ENCODE results near the gene SIM1. TPM values are rescaled to one million over a fixed set of nuclear protein-coding genes. Genes with fewer than 3 reads are reported as not detected.
A peak's percentile ranks its signal among the peaks of the same experiment; 100 is the strongest.

Gene SIM1
- total RNA-seq, 2 donors from 2014 or later: not detected

DNA sequence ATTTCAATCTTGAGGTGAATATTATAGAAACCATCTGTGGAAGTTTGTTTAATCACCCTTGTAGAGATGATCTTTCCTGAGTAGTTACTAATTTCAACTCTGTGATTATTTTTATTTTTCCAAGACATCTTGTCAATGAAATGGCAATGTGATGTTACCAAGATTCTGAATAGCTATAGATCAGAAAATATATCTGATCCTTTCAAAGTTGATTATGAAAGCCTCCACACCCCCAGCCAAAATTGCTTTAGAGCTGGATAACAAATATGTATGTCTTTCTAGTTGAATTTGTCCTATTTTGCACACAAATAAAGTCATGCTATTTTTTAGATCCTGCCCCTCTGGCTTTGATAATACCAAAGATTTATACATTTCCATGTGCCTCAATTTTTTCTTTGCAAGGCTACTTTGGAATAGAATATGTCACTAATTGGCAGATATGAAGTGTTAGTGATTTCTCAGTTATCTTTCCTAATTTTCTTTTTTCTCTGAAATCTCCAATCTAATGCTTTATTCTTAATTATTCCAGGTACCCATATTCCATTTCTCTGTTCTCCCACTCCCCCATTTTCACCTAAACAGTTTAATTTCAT, 5.0 kb downstream of the SIM1 start:
- TF ChIP-seq, protein P1, sequence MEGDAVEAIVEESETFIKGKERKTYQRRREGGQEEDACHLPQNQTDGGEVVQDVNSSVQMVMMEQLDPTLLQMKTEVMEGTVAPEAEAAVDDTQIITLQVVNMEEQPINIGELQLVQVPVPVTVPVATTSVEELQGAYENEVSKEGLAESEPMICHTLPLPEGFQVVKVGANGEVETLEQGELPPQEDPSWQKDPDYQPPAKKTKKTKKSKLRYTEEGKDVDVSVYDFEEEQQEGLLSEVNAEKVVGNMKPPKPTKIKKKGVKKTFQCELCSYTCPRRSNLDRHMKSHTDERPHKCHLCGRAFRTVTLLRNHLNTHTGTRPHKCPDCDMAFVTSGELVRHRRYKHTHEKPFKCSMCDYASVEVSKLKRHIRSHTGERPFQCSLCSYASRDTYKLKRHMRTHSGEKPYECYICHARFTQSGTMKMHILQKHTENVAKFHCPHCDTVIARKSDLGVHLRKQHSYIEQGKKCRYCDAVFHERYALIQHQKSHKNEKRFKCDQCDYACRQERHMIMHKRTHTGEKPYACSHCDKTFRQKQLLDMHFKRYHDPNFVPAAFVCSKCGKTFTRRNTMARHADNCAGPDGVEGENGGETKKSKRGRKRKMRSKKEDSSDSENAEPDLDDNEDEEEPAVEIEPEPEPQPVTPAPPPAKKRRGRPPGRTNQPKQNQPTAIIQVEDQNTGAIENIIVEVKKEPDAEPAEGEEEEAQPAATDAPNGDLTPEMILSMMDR (IDR thresholded peaks at IDR 0.05): no peak
- H3K4me3 ChIP-seq: no peak overlapping the region
- no peaks in the 10 kb centered on the region for H3K9me3 ChIP-seq
- ATAC-seq (ENCODE audit: insufficient number of reproducible peaks, low FRiP score, low read depth): no peak
- H3K36me3 ChIP-seq: no peaks in the 10 kb centered on the region
- peaks cover 90% of the 10 kb centered on the region for H3K27me3 ChIP-seq (replicated peaks; ENCODE audit: insufficient read depth)
- H3K27ac ChIP-seq: no peak overlapping the region
- no peak for DNase-seq (ENCODE audit: low spot score)
- H3K4me1 ChIP-seq (ENCODE audit: control insufficient read depth in 1 of 2, low read depth in 2 of 2): peaks cover 0 to 14% of the 10 kb centered on the region in 2 donors

DNA sequence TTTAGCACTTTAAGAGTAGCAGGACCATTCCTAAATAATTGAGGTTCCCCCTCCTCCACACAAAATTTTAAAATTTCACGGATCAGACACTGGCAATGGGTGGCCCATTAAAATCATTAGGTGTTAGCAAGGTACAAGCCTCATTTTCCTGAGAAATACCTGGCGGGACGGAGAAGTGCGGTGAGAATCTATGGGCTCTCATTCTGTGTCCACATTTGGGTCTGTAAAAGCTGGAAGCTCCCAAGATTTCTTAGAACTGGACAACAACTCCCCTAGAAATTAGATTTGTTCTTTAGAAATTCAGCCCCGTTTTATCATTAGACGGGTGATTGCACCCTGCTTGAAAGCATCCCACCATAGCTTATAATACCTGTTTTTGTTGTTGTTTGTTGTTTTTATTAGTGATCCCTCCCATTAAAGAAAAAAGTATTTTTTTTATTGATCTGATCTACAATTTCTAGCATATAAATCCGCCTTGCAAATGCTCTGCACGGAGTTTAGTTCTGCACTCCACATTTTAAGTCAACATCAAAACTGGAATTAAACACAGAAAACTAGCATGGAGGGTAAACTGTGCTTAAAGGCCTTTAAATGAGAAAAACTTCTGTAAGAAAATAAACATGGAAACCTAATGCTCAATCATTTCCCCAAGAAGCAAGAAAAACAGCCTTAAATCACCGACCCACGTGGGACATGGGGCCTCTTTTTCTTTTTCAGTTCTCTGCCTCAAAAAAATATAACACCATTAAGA, 5.7 kb downstream of the SIM1 start:
- Histone ChIP-seq H3K9me3 (no peaks in the 10 kb centered on the region), H3K4me3 (no peak overlapping the region), H3K27me3 (replicated peaks; ENCODE audit: insufficient read depth) (peaks cover 90% of the 10 kb centered on the region), H3K36me3 (no peaks in the 10 kb centered on the region), H3K27ac (no peak overlapping the region), H3K4me1 (ENCODE audit: control insufficient read depth in 1 of 2, low read depth in 2 of 2) (peaks cover 0 to 8% of the 10 kb centered on the region in 2 donors)
- DNase-seq (ENCODE audit: low spot score) (no peak), ATAC-seq (ENCODE audit: insufficient number of reproducible peaks, low FRiP score, low read depth) (no peak)
- TF ChIP-seq, protein P1 (IDR thresholded peaks at IDR 0.05): no peak

DNA sequence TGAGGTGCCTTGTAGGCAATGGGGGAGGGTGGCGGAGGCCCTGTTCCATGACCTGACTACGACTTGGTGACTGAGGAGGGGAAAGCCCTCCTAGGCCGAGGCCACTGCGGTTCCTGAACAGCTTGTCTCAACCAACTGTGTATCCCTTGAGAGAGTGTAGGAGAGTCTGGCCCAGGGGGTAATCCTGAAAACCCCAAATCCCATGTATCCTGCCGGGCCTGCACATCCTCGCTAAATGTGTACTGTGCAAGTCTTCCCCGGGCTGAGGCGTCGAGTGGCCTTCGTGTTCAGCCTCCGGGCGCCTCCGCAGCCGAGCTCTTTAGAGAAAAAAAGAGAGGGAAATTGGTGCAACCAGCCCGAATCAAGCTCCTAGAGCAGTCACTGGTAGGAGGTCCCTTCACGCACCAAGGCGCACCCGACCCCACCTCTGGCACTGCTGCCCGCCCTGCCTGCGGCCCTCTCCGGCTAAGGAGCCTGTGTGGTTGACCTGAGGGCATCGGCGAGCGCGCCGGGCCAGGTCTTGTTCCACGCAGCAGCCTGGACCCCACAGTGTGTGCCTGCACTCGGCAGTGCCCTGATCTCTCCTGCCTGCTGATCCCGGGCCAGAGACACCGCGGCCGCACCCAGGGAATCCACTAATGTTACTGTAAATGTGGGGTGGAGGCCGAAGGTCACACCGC, 7.3 kb downstream of the SIM1 start:
- H3K9me3 ChIP-seq: no peaks in the 10 kb centered on the region
- peaks cover 0 to 6% of the 10 kb centered on the region in 2 donors for H3K4me1 ChIP-seq (ENCODE audit: control insufficient read depth in 1 of 2, low read depth in 2 of 2)
- no peak overlapping the region for H3K27ac ChIP-seq
- H3K4me3 ChIP-seq: no peak overlapping the region
- peaks cover 83% of the 10 kb centered on the region for H3K27me3 ChIP-seq (replicated peaks; ENCODE audit: insufficient read depth)
- H3K36me3 ChIP-seq: no peaks in the 10 kb centered on the region
- DNase-seq (ENCODE audit: low spot score) (no peak), ATAC-seq (ENCODE audit: insufficient number of reproducible peaks, low FRiP score, low read depth) (no peak)
- TF ChIP-seq, protein P1 (IDR thresholded peaks at IDR 0.05): no peak

DNA sequence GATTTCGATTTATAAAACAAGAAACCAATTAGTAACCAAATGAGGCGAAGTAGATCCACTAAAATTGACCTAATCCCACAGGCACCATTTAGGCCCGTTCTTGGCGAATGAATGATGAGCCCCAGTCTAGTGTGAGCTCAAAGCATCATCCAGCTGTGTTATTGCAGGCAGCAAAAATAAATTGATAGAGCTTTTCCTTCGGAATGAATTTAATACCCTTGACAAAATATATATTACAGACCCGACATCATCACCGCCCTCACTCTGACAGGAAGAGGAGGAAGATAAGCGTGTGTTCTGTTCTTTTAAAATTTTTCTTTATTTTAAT, 7.8 kb downstream of the SIM1 start:
- Histone ChIP-seq H3K36me3 (no peaks in the 10 kb centered on the region), H3K9me3 (no peaks in the 10 kb centered on the region), H3K27ac (no peak overlapping the region), H3K4me1 (ENCODE audit: control insufficient read depth in 1 of 2, low read depth in 2 of 2) (peaks cover 0 to 6% of the 10 kb centered on the region in 2 donors), H3K4me3 (no peak overlapping the region), H3K27me3 (replicated peaks; ENCODE audit: insufficient read depth) (peaks cover 77% of the 10 kb centered on the region)
- no peak for ATAC-seq (ENCODE audit: insufficient number of reproducible peaks, low FRiP score, low read depth)
- TF ChIP-seq, protein P1 (IDR thresholded peaks at IDR 0.05): no peak
- DNase-seq (ENCODE audit: low spot score): no peak

DNA sequence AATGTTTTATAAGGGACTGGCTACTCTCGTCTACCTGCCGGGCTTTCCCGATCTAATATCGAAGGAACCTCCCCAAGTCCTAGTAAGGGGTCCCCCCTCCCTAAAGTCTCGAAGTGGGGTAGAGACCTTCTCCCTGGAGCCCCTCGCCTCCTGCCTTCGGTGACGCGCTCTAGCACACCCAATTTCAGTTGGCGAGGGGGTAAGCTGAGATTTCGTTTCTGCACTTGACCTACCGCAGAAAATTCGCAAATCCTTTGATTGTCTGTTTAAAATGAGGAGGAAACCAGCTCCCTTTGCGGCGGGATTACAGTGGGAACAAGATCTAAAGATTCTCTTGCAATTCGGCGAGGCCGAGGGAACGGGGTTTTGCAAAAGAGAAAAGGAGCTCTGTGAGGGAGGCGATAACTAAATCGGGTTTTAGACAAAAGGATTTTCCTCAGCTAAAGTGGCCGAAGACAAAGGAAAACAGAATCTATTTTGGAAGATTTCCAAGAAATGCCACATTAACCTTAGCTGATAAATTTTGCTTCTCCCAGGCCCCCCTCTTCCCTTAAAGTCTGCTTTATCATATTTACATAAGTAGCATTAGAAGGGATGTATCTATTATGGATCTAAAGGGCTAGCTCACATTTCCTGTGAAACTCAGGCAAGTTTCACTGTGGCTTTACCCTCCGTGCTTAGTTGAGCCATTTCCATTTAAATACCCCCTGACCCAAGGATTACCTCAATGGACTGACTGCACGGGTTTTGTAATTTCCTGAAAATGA, 8.4 kb downstream of the SIM1 start:
- Histone ChIP-seq H3K9me3 (no peaks in the 10 kb centered on the region), H3K27ac (peak overlapping the region in 1 of 2 donors; percentile 49), H3K4me3 (no peak overlapping the region), H3K27me3 (replicated peaks; ENCODE audit: insufficient read depth) (peaks cover 71% of the 10 kb centered on the region), H3K36me3 (no peaks in the 10 kb centered on the region), H3K4me1 (ENCODE audit: control insufficient read depth in 1 of 2, low read depth in 2 of 2) (peaks cover 0 to 6% of the 10 kb centered on the region in 2 donors)
- no peak for ATAC-seq (ENCODE audit: insufficient number of reproducible peaks, low FRiP score, low read depth)
- no peak for DNase-seq (ENCODE audit: low spot score)
- TF ChIP-seq, protein P1 (IDR thresholded peaks at IDR 0.05): no peak
